ENCODE data around the gene IRF2BP1. TPM values are rescaled to one million over a fixed set of nuclear protein-coding genes. Genes with fewer than 3 reads are reported as not detected.

IRF2BP1 gene
- total RNA-seq, 5 donors from 2014 or later (not counting 1 experiment from before 2014, with no cell fraction given) = 22.7 to 42.3 (median 38.0) TPM

GRCh38 chr19:45917421-45918091 lies 31.6 kb upstream of the IRF2BP1 start:
- Histone ChIP-seq H3K27ac (ENCODE audit: low read length) (no peak overlapping the region), H3K27me3 (replicated peaks in 1 of 2; ENCODE audit: control insufficient read depth in 2 of 2, extremely low read depth in 1 of 2, insufficient read depth in 2 of 2, low read length in 1 of 2) (peaks cover 7 to 60% of the 10 kb centered on the region in 2 experiments), H3K4me3 (ENCODE audit: control insufficient read depth in 1 of 2, extremely low read depth in 1 of 2, low read length in 1 of 2) (no peak overlapping the region), H3K4me1 (ENCODE audit: control insufficient read depth in 1 of 2, extremely low read depth in 1 of 2, insufficient read depth in 2 of 2, low read length in 2 of 2) (no peaks in the 10 kb centered on the region), H3K36me3 (ENCODE audit: control insufficient read depth in 2 of 2, extremely low read depth in 1 of 2, insufficient read depth in 1 of 2, low read length in 1 of 2) (no peaks in the 10 kb centered on the region), H3K9me3 (no peaks in the 10 kb centered on the region)
- no CpG with 5 or more reads among the region's 4 CpGs for WGBS (ENCODE audit: insufficient coverage)
- Mint-ChIP-seq H3K36me3 (no peaks in the 10 kb centered on the region), H3K27me3 (peaks cover 19 to 33% of the 10 kb centered on the region in 2 donors), H3K27ac (no peak overlapping the region), H3K4me1 (no peaks in the 10 kb centered on the region), H3K9me3 (no peaks in the 10 kb centered on the region), H3K4me3 (no peak overlapping the region)
- ChIA-PET POLR2A (interaction anchor here in 1 of 2 donors (0.6 kb wide), 1 partner anchor 224 kb away, joined by 5 read pairs; no protein-coding TSS in a partner anchor), CTCF (interaction anchor here in 1 of 2 donors (0.6 kb wide), 1 partner anchor 186 kb away, joined by 3 read pairs; no protein-coding TSS in a partner anchor)
- DNase-seq = no peak
- no peak for ATAC-seq (replicated peaks in 1 of 4)

GRCh38 chr19:45913874-45914830 lies 28.2 kb upstream of the IRF2BP1 start, which contains the start of gene NANOS2:
NANOS2 (minus strand) TSS chr19:45914778; CDS start chr19:45914693, 85 bp downstream.
- DNase-seq = no peak
- H3K36me3 ChIP-seq (ENCODE audit: control insufficient read depth in 2 of 2, extremely low read depth in 1 of 2, insufficient read depth in 1 of 2, low read length in 1 of 2) = no peaks in the 10 kb centered on the region
- H3K27ac ChIP-seq (ENCODE audit: low read length) = no peak within 1 kb of the TSS
- Mint-ChIP-seq H3K36me3 (no peaks in the 10 kb centered on the region), H3K27ac (peak within 1 kb of the TSS in 1 of 2 donors; percentile 34), H3K4me3 (no peak within 1 kb of the TSS), H3K9me3 (no peaks in the 10 kb centered on the region), H3K4me1 (no peaks in the 10 kb centered on the region), H3K27me3 (peaks cover 35 to 37% of the 10 kb centered on the region in 2 donors)
- WGBS (ENCODE audit: insufficient coverage) = 63% methylated on average over 38 of the region's 44 CpGs
- H3K9me3 ChIP-seq = no peaks in the 10 kb centered on the region
- ChIA-PET POLR2A (no interaction called here), CTCF (no interaction called here)
- no peaks in the 10 kb centered on the region for H3K4me1 ChIP-seq (ENCODE audit: control insufficient read depth in 1 of 2, extremely low read depth in 1 of 2, insufficient read depth in 2 of 2, low read length in 2 of 2)
- peaks cover 5 to 62% of the 10 kb centered on the region in 2 experiments for H3K27me3 ChIP-seq (replicated peaks in 1 of 2; ENCODE audit: control insufficient read depth in 2 of 2, extremely low read depth in 1 of 2, insufficient read depth in 2 of 2, low read length in 1 of 2)
- no peak within 1 kb of the TSS for H3K4me3 ChIP-seq (ENCODE audit: control insufficient read depth in 1 of 2, extremely low read depth in 1 of 2, low read length in 1 of 2)
- no peak for ATAC-seq (replicated peaks in 1 of 4)

- Mint-ChIP-seq H3K27me3 (peaks cover 29 to 41% of the 10 kb centered on the region in 2 donors), H3K36me3 (no peaks in the 10 kb centered on the region), H3K27ac (no peak overlapping the region), H3K4me1 (no peaks in the 10 kb centered on the region), H3K9me3 (no peaks in the 10 kb centered on the region), H3K4me3 (no peak overlapping the region)
- H3K36me3 ChIP-seq (ENCODE audit: control insufficient read depth in 2 of 2, extremely low read depth in 1 of 2, insufficient read depth in 1 of 2, low read length in 1 of 2) = no peaks in the 10 kb centered on the region
- DNase-seq = no peak
- H3K27me3 ChIP-seq (replicated peaks in 1 of 2; ENCODE audit: control insufficient read depth in 2 of 2, extremely low read depth in 1 of 2, insufficient read depth in 2 of 2, low read length in 1 of 2) = peaks cover 5 to 53% of the 10 kb centered on the region in 2 experiments
- H3K4me1 ChIP-seq (ENCODE audit: control insufficient read depth in 1 of 2, extremely low read depth in 1 of 2, insufficient read depth in 2 of 2, low read length in 2 of 2) = no peaks in the 10 kb centered on the region
- POLR2A ChIA-PET = no interaction called here
- H3K9me3 ChIP-seq = no peaks in the 10 kb centered on the region
- H3K27ac ChIP-seq (ENCODE audit: low read length) = no peak overlapping the region
- WGBS (ENCODE audit: insufficient coverage) = 55% methylated on average over 3 of the region's 8 CpGs
- ATAC-seq (replicated peaks in 1 of 4) = no peak
- no peak overlapping the region for H3K4me3 ChIP-seq (ENCODE audit: control insufficient read depth in 1 of 2, extremely low read depth in 1 of 2, low read length in 1 of 2)
- CTCF ChIA-PET = no interaction called here
Observed at GRCh38 chr19:45911291-45911690, 25.4 kb upstream of the IRF2BP1 start.

GRCh38 chr19:45908956-45909355 lies 23.0 kb upstream of the IRF2BP1 start:
- ATAC-seq (replicated peaks in 1 of 4) = no peak
- Mint-ChIP-seq H3K27me3 (peaks cover 25 to 38% of the 10 kb centered on the region in 2 donors), H3K9me3 (no peaks in the 10 kb centered on the region)

GRCh38 chr19:45906221-45906620 lies 20.3 kb upstream of the IRF2BP1 start:
- DNase-seq (no peak), ATAC-seq (replicated peaks in 1 of 4) (no peak)
- POLR2A ChIA-PET = no interaction called here
- CTCF ChIA-PET = interaction anchor here in 1 of 2 donors (0.6 kb wide), 1 partner anchor 197 kb away, joined by 11 read pairs; no protein-coding TSS in a partner anchor
- no peaks in the 10 kb centered on the region for H3K36me3 Mint-ChIP-seq
- H3K27ac Mint-ChIP-seq = no peak overlapping the region
- Histone ChIP-seq H3K27ac (ENCODE audit: low read length) (no peak overlapping the region), H3K27me3 (replicated peaks in 1 of 2; ENCODE audit: control insufficient read depth in 2 of 2, extremely low read depth in 1 of 2, insufficient read depth in 2 of 2, low read length in 1 of 2) (peaks cover 0 to 13% of the 10 kb centered on the region in 2 experiments), H3K4me3 (ENCODE audit: control insufficient read depth in 1 of 2, extremely low read depth in 1 of 2, low read length in 1 of 2) (no peak overlapping the region), H3K4me1 (ENCODE audit: control insufficient read depth in 1 of 2, extremely low read depth in 1 of 2, insufficient read depth in 2 of 2, low read length in 2 of 2) (peaks cover 4 to 19% of the 10 kb centered on the region in 2 experiments), H3K9me3 (no peaks in the 10 kb centered on the region), H3K36me3 (ENCODE audit: control insufficient read depth in 2 of 2, extremely low read depth in 1 of 2, insufficient read depth in 1 of 2, low read length in 1 of 2) (no peaks in the 10 kb centered on the region)
- 80% methylated on average over 2 of the region's 3 CpGs for WGBS (ENCODE audit: insufficient coverage)
- no peak overlapping the region for H3K4me3 Mint-ChIP-seq
- peaks cover 4 to 12% (median 7%) of the 10 kb centered on the region in 3 donors for H3K4me1 Mint-ChIP-seq
- peaks cover 7 to 22% of the 10 kb centered on the region in 2 donors for H3K27me3 Mint-ChIP-seq
- no peaks in the 10 kb centered on the region for H3K9me3 Mint-ChIP-seq

More at GRCh38 chr19:45908956-45909355, 23.0 kb upstream of the IRF2BP1 start:
- Histone ChIP-seq H3K9me3 (no peaks in the 10 kb centered on the region), H3K27ac (ENCODE audit: low read length) (no peak overlapping the region), H3K4me3 (ENCODE audit: control insufficient read depth in 1 of 2, extremely low read depth in 1 of 2, low read length in 1 of 2) (no peak overlapping the region), H3K4me1 (ENCODE audit: control insufficient read depth in 1 of 2, extremely low read depth in 1 of 2, insufficient read depth in 2 of 2, low read length in 2 of 2) (no peaks in the 10 kb centered on the region), H3K36me3 (ENCODE audit: control insufficient read depth in 2 of 2, extremely low read depth in 1 of 2, insufficient read depth in 1 of 2, low read length in 1 of 2) (no peaks in the 10 kb centered on the region), H3K27me3 (replicated peaks in 1 of 2; ENCODE audit: control insufficient read depth in 2 of 2, extremely low read depth in 1 of 2, insufficient read depth in 2 of 2, low read length in 1 of 2) (peaks cover 0 to 38% of the 10 kb centered on the region in 2 experiments)
- no peak for DNase-seq
- Mint-ChIP-seq H3K4me3 (no peak overlapping the region), H3K27ac (no peak overlapping the region), H3K36me3 (no peaks in the 10 kb centered on the region), H3K4me1 (peaks cover 0 to 3% (median 0%) of the 10 kb centered on the region in 3 donors)
- POLR2A ChIA-PET = no interaction called here
- CTCF ChIA-PET = no interaction called here
- WGBS (ENCODE audit: insufficient coverage) = 72% methylated on average over 3 of the region's 5 CpGs

GRCh38 chr19:45905011-45905410 lies 19.1 kb upstream of the IRF2BP1 start:
- Mint-ChIP-seq H3K27me3 (peaks cover 3 to 14% of the 10 kb centered on the region in 2 donors), H3K4me1 (peaks cover 14 to 23% (median 17%) of the 10 kb centered on the region in 3 donors), H3K36me3 (peaks cover 8% of the 10 kb centered on the region), H3K9me3 (no peaks in the 10 kb centered on the region), H3K4me3 (no peak overlapping the region), H3K27ac (no peak overlapping the region)
- ATAC-seq (replicated peaks in 1 of 4) (no peak), DNase-seq (no peak)
- H3K27me3 ChIP-seq (replicated peaks in 1 of 2; ENCODE audit: control insufficient read depth in 2 of 2, extremely low read depth in 1 of 2, insufficient read depth in 2 of 2, low read length in 1 of 2) = peaks cover 0 to 10% of the 10 kb centered on the region in 2 experiments
- POLR2A ChIA-PET = no interaction called here
- CTCF ChIA-PET = no interaction called here
- H3K36me3 ChIP-seq (ENCODE audit: control insufficient read depth in 2 of 2, extremely low read depth in 1 of 2, insufficient read depth in 1 of 2, low read length in 1 of 2) = peaks cover 0 to 5% of the 10 kb centered on the region in 2 donors
- no peaks in the 10 kb centered on the region for H3K9me3 ChIP-seq
- WGBS (ENCODE audit: insufficient coverage) = 86% methylated on average over 9 of the region's 10 CpGs
- H3K27ac ChIP-seq (ENCODE audit: low read length) = no peak overlapping the region
- no peak overlapping the region for H3K4me3 ChIP-seq (ENCODE audit: control insufficient read depth in 1 of 2, extremely low read depth in 1 of 2, low read length in 1 of 2)
- peaks cover 4 to 30% of the 10 kb centered on the region in 2 experiments for H3K4me1 ChIP-seq (ENCODE audit: control insufficient read depth in 1 of 2, extremely low read depth in 1 of 2, insufficient read depth in 2 of 2, low read length in 2 of 2)
